Epithelial cell of prostate (primary cell): Measurements from ENCODE around the gene LITAFD.
A peak's percentile ranks its signal among the peaks of the same experiment; 100 is the strongest.
"Not testable (repeated sequence)": the region's sequence is repeated elsewhere in the genome, so short reads cannot be mapped to it uniquely, and the experiment has no call there.

ENCODE experiments used
- DNase-seq: peaks from one replicate; pipeline ENCODE4 v3.0.0-alpha.2; 2011; ENCODE audit warnings: low read depth, low spot score
- H3K27ac ChIP-seq: fragments of 450-650 bp; 2 replicates; pipeline ENCODE4 v1.5.1; 2017; ENCODE audit warnings: mild to moderate bottlenecking

LITAFD gene

GRCh38 chr16:8882041-8882617, at the start of gene LITAFD:
TSS of gene LITAFD (plus strand) at chr16:8882351. CDS start at chr16:8884356, 2,005 bp downstream.
- no peak for DNase-seq
- no peak within 1 kb of the TSS for H3K27ac ChIP-seq

GRCh38 chr16:8832717-8833105, 49.4 kb upstream of the LITAFD start:
- DNase-seq: no peak
- H3K27ac ChIP-seq: no peak overlapping the region

GRCh38 chr16:8836797-8837196, 45.4 kb upstream of the LITAFD start:
- not testable (repeated sequence) for H3K27ac ChIP-seq, DNase-seq

- not testable (repeated sequence) for H3K27ac ChIP-seq, DNase-seq
Measured at GRCh38 chr16:8837594-8837993, 44.6 kb upstream of the LITAFD start.

- H3K27ac ChIP-seq: not testable (repeated sequence)
Measured at GRCh38 chr16:8842016-8842415, 40.1 kb upstream of the LITAFD start.

GRCh38 chr16:8843296-8843695, 38.9 kb upstream of the LITAFD start:
- not testable (repeated sequence) for H3K27ac ChIP-seq, DNase-seq

More at GRCh38 chr16:8842016-8842415, 40.1 kb upstream of the LITAFD start:
- not testable (repeated sequence) for DNase-seq

GRCh38 chr16:8845699-8846298, 36.4 kb upstream of the LITAFD start:
- H3K27ac ChIP-seq: no peak overlapping the region
- no peak for DNase-seq

GRCh38 chr16:8846401-8846932, 35.7 kb upstream of the LITAFD start:
- no peak for DNase-seq
- no peak overlapping the region for H3K27ac ChIP-seq

- DNase-seq: no peak
- H3K27ac ChIP-seq: no peak overlapping the region
Measured at GRCh38 chr16:8847145-8847544, 35.0 kb upstream of the LITAFD start.

- no peak overlapping the region for H3K27ac ChIP-seq
- DNase-seq: no peak
Measured at GRCh38 chr16:8847623-8848022, 34.5 kb upstream of the LITAFD start.

- peak overlapping the region; percentile 88 for H3K27ac ChIP-seq
- no peak for DNase-seq
Measured at GRCh38 chr16:8848231-8848938, 33.8 kb upstream of the LITAFD start.

- H3K27ac ChIP-seq: peak overlapping the region; percentile 88
- no peak for DNase-seq
Measured at GRCh38 chr16:8848939-8849391, 33.2 kb upstream of the LITAFD start.

- DNase-seq: no peak
- peak overlapping the region; percentile 88 for H3K27ac ChIP-seq
Measured at GRCh38 chr16:8849411-8850011, 32.6 kb upstream of the LITAFD start.

- DNase-seq: no peak
- peak overlapping the region; percentile 88 for H3K27ac ChIP-seq
Measured at GRCh38 chr16:8850279-8850885, 31.8 kb upstream of the LITAFD start.

- H3K27ac ChIP-seq: peak overlapping the region; percentile 88
- DNase-seq: no peak
Measured at GRCh38 chr16:8851761-8852403, 30.3 kb upstream of the LITAFD start.

- no peak for DNase-seq
- H3K27ac ChIP-seq: peak overlapping the region; percentile 88
Measured at GRCh38 chr16:8852534-8852933, 29.6 kb upstream of the LITAFD start.

GRCh38 chr16:8853150-8853549, 29.0 kb upstream of the LITAFD start:
- no peak for DNase-seq
- peak overlapping the region; percentile 88 for H3K27ac ChIP-seq

GRCh38 chr16:8853611-8854010, 28.5 kb upstream of the LITAFD start:
- peak overlapping the region; percentile 88 for H3K27ac ChIP-seq
- DNase-seq: no peak

- no peak for DNase-seq
Measured at GRCh38 chr16:8854298-8854948, 27.7 kb upstream of the LITAFD start.

More at GRCh38 chr16:8854298-8854948, 27.7 kb upstream of the LITAFD start:
- no peak overlapping the region for H3K27ac ChIP-seq
